ENCODE data around the gene ATM.
A peak's percentile ranks its signal among the peaks of the same experiment; 100 is the strongest.

ATM gene

DNA sequence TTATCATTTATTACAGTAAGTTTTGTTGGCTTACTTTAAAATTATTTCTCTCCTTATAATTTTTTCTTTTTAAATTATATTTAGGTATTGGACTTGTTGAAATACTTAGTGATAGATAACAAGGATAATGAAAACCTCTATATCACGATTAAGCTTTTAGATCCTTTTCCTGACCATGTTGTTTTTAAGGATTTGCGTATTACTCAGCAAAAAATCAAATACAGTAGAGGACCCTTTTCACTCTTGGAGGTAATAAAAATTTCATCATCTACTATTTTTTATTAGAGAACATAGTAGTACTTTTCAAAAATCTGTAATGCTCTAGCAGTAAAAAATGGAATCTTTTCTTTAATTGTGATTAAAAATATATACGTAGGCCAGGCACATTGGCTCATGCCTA lies 70.4 kb downstream of the ATM start:
- no peak for FAIRE-seq
- TF ChIP-seq PAX5 (IDR thresholded peaks at IDR 0.05; ENCODE audit: insufficient read depth, low read length, severe bottlenecking) (no peak), POLR2A (IDR thresholded peaks at IDR 0.05; ENCODE audit: low read depth, low read length) (no peak), POU2F2 (IDR thresholded peaks at IDR 0.05; ENCODE audit: low read depth, low read length) (no peak), POLR2AphosphoS5 (IDR thresholded peaks at IDR 0.05; ENCODE audit: low read depth, low read length) (no peak), TAF1 (IDR thresholded peaks at IDR 0.05; ENCODE audit: low read depth, low read length) (no peak), SPI1 (IDR thresholded peaks at IDR 0.05; ENCODE audit: low read depth, low read length) (no peak)
- no peak for DNase-seq (ENCODE audit: insufficient read length, low spot score)

DNA sequence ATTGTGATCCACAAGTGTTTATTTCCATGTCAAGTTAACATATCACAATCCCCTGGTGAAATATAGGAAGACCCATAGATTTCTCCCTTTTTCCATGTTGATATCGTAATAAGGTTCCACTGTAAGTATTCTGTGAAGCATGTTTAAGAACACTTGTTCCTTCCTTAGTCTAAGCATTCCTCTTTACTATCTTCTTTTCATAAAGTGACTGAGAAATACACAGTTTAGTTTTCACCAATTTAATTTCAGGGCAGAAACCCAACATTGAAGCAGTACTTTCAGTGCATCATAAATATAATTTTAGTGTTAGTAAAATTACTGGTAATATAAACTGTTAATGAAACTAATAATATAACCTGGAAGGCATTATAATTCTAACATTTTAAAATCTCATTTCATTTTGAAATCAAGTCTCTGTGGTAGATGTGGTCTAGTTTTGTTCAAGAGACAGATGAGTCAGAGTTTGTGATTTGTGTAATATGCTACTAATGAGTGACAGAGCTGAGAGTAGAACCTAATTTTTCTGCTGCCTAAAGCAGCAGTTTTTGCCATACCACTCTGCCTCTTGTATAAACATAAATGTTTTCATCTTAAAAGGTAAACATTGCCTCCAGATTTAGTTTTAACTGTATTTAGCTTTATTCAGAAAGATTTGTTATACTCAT lies 79.4 kb downstream of the ATM start:
- TF ChIP-seq SPI1 (IDR thresholded peaks at IDR 0.05; ENCODE audit: low read depth, low read length) = no peak
- no peak for TF ChIP-seq POLR2A (IDR thresholded peaks at IDR 0.05; ENCODE audit: low read depth, low read length)
- TF ChIP-seq POU2F2 (IDR thresholded peaks at IDR 0.05; ENCODE audit: low read depth, low read length) = no peak
- no peak for TF ChIP-seq PAX5 (IDR thresholded peaks at IDR 0.05; ENCODE audit: insufficient read depth, low read length, severe bottlenecking)
- no peak for TF ChIP-seq POLR2AphosphoS5 (IDR thresholded peaks at IDR 0.05; ENCODE audit: low read depth, low read length)
- TF ChIP-seq TAF1 (IDR thresholded peaks at IDR 0.05; ENCODE audit: low read depth, low read length) = no peak
- FAIRE-seq = peak; percentile 54
- no peak for DNase-seq (ENCODE audit: insufficient read length, low spot score)

- DNase-seq (ENCODE audit: insufficient read length, low spot score) = no peak
- TF ChIP-seq TAF1 (IDR thresholded peaks at IDR 0.05; ENCODE audit: low read depth, low read length) (no peak), SPI1 (IDR thresholded peaks at IDR 0.05; ENCODE audit: low read depth, low read length) (no peak), POLR2A (IDR thresholded peaks at IDR 0.05; ENCODE audit: low read depth, low read length) (no peak), POU2F2 (IDR thresholded peaks at IDR 0.05; ENCODE audit: low read depth, low read length) (no peak), PAX5 (IDR thresholded peaks at IDR 0.05; ENCODE audit: insufficient read depth, low read length, severe bottlenecking) (no peak), POLR2AphosphoS5 (IDR thresholded peaks at IDR 0.05; ENCODE audit: low read depth, low read length) (no peak)
- FAIRE-seq = no peak
These were observed 84.9 kb downstream of the ATM start for GRCh38 chr11:108307751-108308150.

GRCh38 chr11:108313444-108313843 lies 90.6 kb downstream of the ATM start:
- DNase-seq (ENCODE audit: insufficient read length, low spot score) = no peak

GRCh38 chr11:108316061-108316460 lies 93.2 kb downstream of the ATM start:
- FAIRE-seq (no peak), DNase-seq (ENCODE audit: insufficient read length, low spot score) (no peak)
- no peak for TF ChIP-seq POLR2AphosphoS5 (IDR thresholded peaks at IDR 0.05; ENCODE audit: low read depth, low read length)
- no peak for TF ChIP-seq POLR2A (IDR thresholded peaks at IDR 0.05; ENCODE audit: low read depth, low read length)
- TF ChIP-seq SPI1 (IDR thresholded peaks at IDR 0.05; ENCODE audit: low read depth, low read length) = no peak
- no peak for TF ChIP-seq POU2F2 (IDR thresholded peaks at IDR 0.05; ENCODE audit: low read depth, low read length)
- no peak for TF ChIP-seq PAX5 (IDR thresholded peaks at IDR 0.05; ENCODE audit: insufficient read depth, low read length, severe bottlenecking)
- TF ChIP-seq TAF1 (IDR thresholded peaks at IDR 0.05; ENCODE audit: low read depth, low read length) = no peak

More at GRCh38 chr11:108313444-108313843, 90.6 kb downstream of the ATM start:
- no peak for TF ChIP-seq POU2F2 (IDR thresholded peaks at IDR 0.05; ENCODE audit: low read depth, low read length)
- TF ChIP-seq SPI1 (IDR thresholded peaks at IDR 0.05; ENCODE audit: low read depth, low read length) = no peak
- TF ChIP-seq POLR2A (IDR thresholded peaks at IDR 0.05; ENCODE audit: low read depth, low read length) = no peak
- no peak for TF ChIP-seq POLR2AphosphoS5 (IDR thresholded peaks at IDR 0.05; ENCODE audit: low read depth, low read length)
- no peak for TF ChIP-seq PAX5 (IDR thresholded peaks at IDR 0.05; ENCODE audit: insufficient read depth, low read length, severe bottlenecking)
- no peak for TF ChIP-seq TAF1 (IDR thresholded peaks at IDR 0.05; ENCODE audit: low read depth, low read length)
- FAIRE-seq = no peak

DNA sequence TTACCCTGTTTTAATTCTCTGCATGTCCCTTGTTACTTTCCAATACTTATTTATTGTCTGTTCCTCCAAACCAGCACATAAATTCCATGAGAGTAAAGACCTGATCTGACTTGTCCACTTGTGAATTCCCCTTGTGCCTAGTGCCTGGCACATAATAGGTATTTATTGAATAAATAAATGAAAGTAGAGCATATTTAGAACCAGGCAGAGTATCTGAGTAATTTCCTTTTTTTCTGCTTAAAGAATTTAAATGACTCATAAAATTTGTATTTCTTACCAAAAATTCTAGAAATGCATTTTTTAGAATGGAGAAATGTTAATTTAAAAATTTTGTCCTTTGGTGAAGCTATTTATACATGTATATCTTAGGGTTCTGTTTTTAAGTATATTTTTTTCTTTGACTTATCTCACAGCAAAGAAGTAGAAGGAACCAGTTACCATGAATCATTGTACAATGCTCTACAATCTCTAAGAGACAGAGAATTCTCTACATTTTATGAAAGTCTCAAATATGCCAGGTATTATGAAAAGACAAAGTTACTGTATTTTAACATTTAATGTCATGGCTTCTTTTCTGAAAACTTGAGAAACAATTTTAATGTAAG lies 96.8 kb downstream of the ATM start:
- no peak for FAIRE-seq
- DNase-seq (ENCODE audit: insufficient read length, low spot score) = no peak
- no peak for TF ChIP-seq SPI1 (IDR thresholded peaks at IDR 0.05; ENCODE audit: low read depth, low read length)
- TF ChIP-seq POLR2A (IDR thresholded peaks at IDR 0.05; ENCODE audit: low read depth, low read length) = no peak
- no peak for TF ChIP-seq TAF1 (IDR thresholded peaks at IDR 0.05; ENCODE audit: low read depth, low read length)
- no peak for TF ChIP-seq PAX5 (IDR thresholded peaks at IDR 0.05; ENCODE audit: insufficient read depth, low read length, severe bottlenecking)
- TF ChIP-seq POLR2AphosphoS5 (IDR thresholded peaks at IDR 0.05; ENCODE audit: low read depth, low read length) = no peak
- TF ChIP-seq POU2F2 (IDR thresholded peaks at IDR 0.05; ENCODE audit: low read depth, low read length) = no peak

GRCh38 chr11:108322666-108323065 lies 99.8 kb downstream of the ATM start:
- TF ChIP-seq SPI1 (IDR thresholded peaks at IDR 0.05; ENCODE audit: low read depth, low read length) = no peak
- TF ChIP-seq PAX5 (IDR thresholded peaks at IDR 0.05; ENCODE audit: insufficient read depth, low read length, severe bottlenecking) = no peak
- TF ChIP-seq POLR2AphosphoS5 (IDR thresholded peaks at IDR 0.05; ENCODE audit: low read depth, low read length) = no peak
- no peak for TF ChIP-seq TAF1 (IDR thresholded peaks at IDR 0.05; ENCODE audit: low read depth, low read length)
- no peak for TF ChIP-seq POU2F2 (IDR thresholded peaks at IDR 0.05; ENCODE audit: low read depth, low read length)
- no peak for TF ChIP-seq POLR2A (IDR thresholded peaks at IDR 0.05; ENCODE audit: low read depth, low read length)
- FAIRE-seq (no peak), DNase-seq (ENCODE audit: insufficient read length, low spot score) (no peak)

DNA sequence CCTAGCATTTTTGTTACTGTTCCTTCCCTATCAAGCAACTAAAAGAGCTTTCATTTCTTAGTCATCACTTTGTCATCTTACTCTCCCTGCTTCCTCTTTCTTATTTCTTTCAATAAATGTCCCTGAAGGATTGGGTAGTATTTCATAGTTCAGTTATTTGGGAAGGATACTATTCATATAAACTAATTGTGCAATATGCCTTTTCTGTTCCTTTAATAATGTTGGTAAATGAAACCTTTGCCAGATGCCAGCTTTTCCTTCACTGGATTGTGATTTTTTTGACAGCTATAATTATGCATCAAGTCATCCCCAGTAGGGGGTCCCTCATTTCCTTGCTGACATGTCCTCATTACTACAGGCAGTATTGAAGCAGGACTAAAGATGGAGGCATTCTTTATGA lies 101.7 kb downstream of the ATM start:
- no peak for TF ChIP-seq PAX5 (IDR thresholded peaks at IDR 0.05; ENCODE audit: insufficient read depth, low read length, severe bottlenecking)
- TF ChIP-seq POU2F2 (IDR thresholded peaks at IDR 0.05; ENCODE audit: low read depth, low read length) = no peak
- no peak for TF ChIP-seq TAF1 (IDR thresholded peaks at IDR 0.05; ENCODE audit: low read depth, low read length)
- TF ChIP-seq POLR2A (IDR thresholded peaks at IDR 0.05; ENCODE audit: low read depth, low read length) = no peak
- no peak for TF ChIP-seq POLR2AphosphoS5 (IDR thresholded peaks at IDR 0.05; ENCODE audit: low read depth, low read length)
- no peak for TF ChIP-seq SPI1 (IDR thresholded peaks at IDR 0.05; ENCODE audit: low read depth, low read length)
- DNase-seq (ENCODE audit: insufficient read length, low spot score) (no peak), FAIRE-seq (no peak)

DNA sequence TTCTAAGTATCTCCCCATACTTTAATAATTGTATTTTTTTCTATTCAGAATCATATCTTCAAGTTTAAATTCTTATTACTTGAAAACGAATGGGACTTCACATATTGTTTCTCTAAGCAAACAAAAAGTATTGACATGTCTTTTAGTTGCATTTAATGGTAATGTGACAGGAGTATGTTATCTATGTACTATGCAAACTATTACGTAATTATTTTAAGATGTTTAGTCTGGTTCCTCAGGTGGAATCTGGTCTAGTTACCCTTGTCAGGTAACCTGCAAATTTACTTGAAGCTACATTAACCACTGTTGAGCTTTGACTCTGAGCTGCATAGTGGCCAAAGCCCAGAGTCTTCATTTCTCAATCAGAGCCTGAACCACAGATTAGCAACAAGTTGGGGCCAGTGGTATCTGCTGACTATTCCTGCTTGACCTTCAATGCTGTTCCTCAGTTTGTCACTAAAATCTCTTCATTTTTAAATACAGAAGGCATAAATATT lies 110.6 kb downstream of the ATM start:
- FAIRE-seq = no peak
- no peak for DNase-seq (ENCODE audit: insufficient read length, low spot score)
- TF ChIP-seq TAF1 (IDR thresholded peaks at IDR 0.05; ENCODE audit: low read depth, low read length) (no peak), POU2F2 (IDR thresholded peaks at IDR 0.05; ENCODE audit: low read depth, low read length) (no peak), POLR2A (IDR thresholded peaks at IDR 0.05; ENCODE audit: low read depth, low read length) (no peak), POLR2AphosphoS5 (IDR thresholded peaks at IDR 0.05; ENCODE audit: low read depth, low read length) (no peak), PAX5 (IDR thresholded peaks at IDR 0.05; ENCODE audit: insufficient read depth, low read length, severe bottlenecking) (no peak)
